A549 (cell line): Measurements from ENCODE around the gene UBE2H. TPM values are rescaled to one million over a fixed set of nuclear protein-coding genes. Genes with fewer than 3 reads are reported as not detected.

ENCODE experiments used
- ATAC-seq, 2 experiments: fragments of 200-7000 bp in 1 of 2; fragments of >200 bp in 1 of 2; cut with Nextera tagmentation in 1 of 2; cut with Tn5 transposase in 1 of 2; 3 replicates each; pipeline versions ENCODE4 v1.8.0 to v1.9.1; 2018 to 2020; ENCODE audit warnings: mild to moderate bottlenecking in 1 of 2, moderate library complexity in 1 of 2
- CTCF ChIA-PET: fragments of 300-600 bp; sonication (Branson Sonifier 250); formaldehyde crosslinking; extraction: SDS; loops from one replicate; lab custom pipeline; 2021; ENCODE audit warnings: antibody characterized with exemption, inconsistent platforms; lab: Yijun Ruan, JAX
- POLR2A ChIA-PET: fragments of 350-600 bp; formaldehyde crosslinking; extraction: SDS; loops from one replicate; lab custom pipeline; 2021; ENCODE audit warnings: antibody characterized with exemption, inconsistent platforms; lab: Yijun Ruan, JAX
- DNase-seq, 2 experiments: peaks; one replicate each; pipeline versions ENCODE4 v3.0.0 to v3.0.0-alpha.2; 2011 to 2016; ENCODE audit warnings: low read depth in 1 of 2, low spot score in 1 of 2
- FAIRE-seq: peaks from 2 replicates; lab custom pipeline; 2011; peaks lifted over from hg19 to GRCh38; lab: Jason Lieb, UNC
- H3K27ac ChIP-seq, 2 experiments: fragments of >200 bp; sonication (Bioruptor Twin); formaldehyde crosslinking; 3 replicates each; pipeline ENCODE4 v1.5.1; 2016 to 2017
- H3K4me1 ChIP-seq: fragments of >200 bp; sonication (Bioruptor Twin); formaldehyde crosslinking; 3 replicates; pipeline ENCODE4 v1.6.1; 2016
- H3K4me2 ChIP-seq: fragments of >200 bp; sonication (Bioruptor Twin); formaldehyde crosslinking; 3 replicates; pipeline ENCODE4 v1.6.1; 2016
- H3K4me3 ChIP-seq: fragments of >200 bp; sonication (Bioruptor Twin); formaldehyde crosslinking; 3 replicates; pipeline ENCODE4 v1.5.1; 2016
- H3K9me3 ChIP-seq: fragments of >200 bp; sonication (Bioruptor Twin); formaldehyde crosslinking; 3 replicates; pipeline ENCODE4 v1.6.1; 2016
- BHLHE40 ChIP-seq: IDR thresholded peaks from 2 replicates; pipeline ENCODE4 v1.6.1; 2012; ENCODE audit warnings: low read depth, low read length, inconsistent platforms
- CBX8 ChIP-seq: fragments of 200-600 bp; sonication (generic); IDR thresholded peaks from 2 replicates; pipeline ENCODE4 v1.6.1; 2016
- CEBPB ChIP-seq, 2 experiments: fragments of >200 bp in 1 of 2; sonication (Bioruptor Twin) in 1 of 2; formaldehyde crosslinking in 1 of 2; IDR thresholded peaks; 2 replicates each; pipeline ENCODE4 v1.6.1; 2012 to 2016
- EHMT2 ChIP-seq: fragments of 200-600 bp; sonication (generic); IDR thresholded peaks from 2 replicates; pipeline ENCODE4 v1.6.1; 2016; ENCODE audit warnings: antibody characterized with exemption, low read depth, mild to moderate bottlenecking, moderate library complexity
- EP300 ChIP-seq, 2 experiments: fragments of >200 bp; sonication (Bioruptor Twin); formaldehyde crosslinking; IDR thresholded peaks; 2 replicates in 1 of 2; 3 replicates in 1 of 2; pipeline ENCODE4 v1.6.1; 2016 to 2017
- FOSL2 ChIP-seq, 2 experiments: fragments of 450-650 bp in 1 of 2; fragments of >200 bp in 1 of 2; sonication (Bioruptor Twin) in 1 of 2; formaldehyde crosslinking; IDR thresholded peaks; 2 replicates each; pipeline versions ENCODE4 v1.5.0 to v1.6.1; 2016 to 2020; ENCODE audit warnings: mild to moderate bottlenecking in 1 of 2, moderate library complexity in 1 of 2
- GATA3 ChIP-seq: IDR thresholded peaks from 2 replicates; pipeline ENCODE4 v1.6.1; 2012; ENCODE audit warnings: borderline replicate concordance
- HDAC2 ChIP-seq: fragments of 200-600 bp; sonication (generic); IDR thresholded peaks from 2 replicates; pipeline ENCODE4 v1.6.1; 2016
- HEYL ChIP-seq: fragments of 250-450 bp; sonication (Bioruptor Pico); IDR thresholded peaks from 2 replicates; pipeline ENCODE4 v1.8.0; 2021; ENCODE audit warnings: mild to moderate bottlenecking, moderate library complexity
- JUNB ChIP-seq: fragments of >200 bp; sonication (Bioruptor Twin); formaldehyde crosslinking; IDR thresholded peaks from 2 replicates; pipeline ENCODE4 v1.6.1; 2016
- KDM1A ChIP-seq: fragments of 200-600 bp; sonication (generic); IDR thresholded peaks from 2 replicates; pipeline ENCODE4 v1.6.1; 2016; ENCODE audit warnings: low read depth, mild to moderate bottlenecking
- KDM5A ChIP-seq: fragments of 200-600 bp; sonication (generic); IDR thresholded peaks from 2 replicates; pipeline ENCODE4 v1.6.1; 2016; ENCODE audit warnings: antibody characterized with exemption, mild to moderate bottlenecking
- MAFK ChIP-seq: fragments of 450-650 bp; IDR thresholded peaks from 2 replicates; pipeline ENCODE4 v1.6.1; 2014; ENCODE audit not compliant: partially characterized antibody
- MYC ChIP-seq: IDR thresholded peaks from 2 replicates; pipeline ENCODE4 v1.6.1; 2012; ENCODE audit warnings: mild to moderate bottlenecking, inconsistent platforms, low read length, improper control_type of control experiment, borderline replicate concordance
- NFE2L2 ChIP-seq: fragments of 150-350 bp; conservative IDR thresholded peaks from 2 replicates; pipeline ENCODE4 v1.6.1; 2014; ENCODE audit warnings: low read length
- NPAS2 ChIP-seq: fragments of 250-450 bp; sonication (Bioruptor Pico); IDR thresholded peaks from 2 replicates; pipeline ENCODE4 v1.8.0; 2022; ENCODE audit warnings: mild to moderate bottlenecking, moderate library complexity, borderline replicate concordance
- NR3C1 ChIP-seq: fragments of >200 bp; sonication (Bioruptor Twin); formaldehyde crosslinking; IDR thresholded peaks from 3 replicates; pipeline ENCODE4 v1.6.1; 2017
- PHF8 ChIP-seq: fragments of 200-600 bp; sonication (generic); IDR thresholded peaks from 2 replicates; pipeline ENCODE4 v1.6.1; 2016; ENCODE audit warnings: low read depth, mild to moderate bottlenecking, antibody characterized with exemption, moderate library complexity, borderline replicate concordance
- POLR2A ChIP-seq: IDR thresholded peaks from 2 replicates; pipeline ENCODE4 v1.6.1; 2012; ENCODE audit warnings: mild to moderate bottlenecking, low read length
- POLR2AphosphoS2 ChIP-seq: conservative IDR thresholded peaks from 2 replicates; pipeline ENCODE4 v1.6.1; 2012; ENCODE audit warnings: low read length, improper control_type of control experiment, inconsistent platforms
- RAD21 ChIP-seq, 2 experiments: fragments of >200 bp in 1 of 2; sonication (Bioruptor Twin) in 1 of 2; formaldehyde crosslinking in 1 of 2; IDR thresholded peaks in 1 of 2; conservative IDR thresholded peaks in 1 of 2; 2 replicates in 1 of 2; 3 replicates in 1 of 2; pipeline ENCODE4 v1.6.1; 2012 to 2018; ENCODE audit warnings: inconsistent platforms in 1 of 2
- RARB ChIP-seq: fragments of 250-450 bp; sonication (Bioruptor Pico); IDR thresholded peaks from 2 replicates; pipeline ENCODE4 v1.8.0; 2021; ENCODE audit warnings: mild to moderate bottlenecking, moderate library complexity
- RCOR1 ChIP-seq: fragments of 150-350 bp; IDR thresholded peaks from 2 replicates; pipeline ENCODE4 v1.6.1; 2014; ENCODE audit warnings: antibody characterized with exemption, low read length, low read depth
- ZC3H11A ChIP-seq: fragments of 450-650 bp; IDR thresholded peaks from 2 replicates; pipeline ENCODE4 v1.6.1; 2014; ENCODE audit warnings: antibody characterized with exemption, mild to moderate bottlenecking
- ZFP36 ChIP-seq: fragments of 450-650 bp; IDR thresholded peaks from 2 replicates; pipeline ENCODE4 v1.6.1; 2014; ENCODE audit warnings: borderline replicate concordance; ENCODE audit not compliant: partially characterized antibody
- WGBS: methylation state at CpG from one replicate; pipeline ENCODE4 v1.1.6; 2017; ENCODE audit errors: missing lambda C conversion rate; 5-methylcytosine and 5-hydroxymethylcytosine counted together
- polyA plus RNA-seq, 4 experiments: library from polyadenylated mRNA; depleted of rRNA in 3 of 4; stranded (reverse); fragments of >200 nt; fragmentation: RNase III in 1 of 4; extraction: RNeasy Plus Mini Kit Qiagen cat#74134 plus additional on column Dnase treatment in 1 of 4; gene quantifications; 2 replicates in 3 of 4; 3 replicates in 1 of 4; pipeline ENCODE4 v1.2.3, GENCODE V29; 2011 to 2017
- TF ChIP-seq, protein P1 (sequence below): fragments of 250-450 bp; sonication (Bioruptor Pico); IDR thresholded peaks from 2 replicates; pipeline ENCODE4 v1.5.0; 2020; ENCODE audit warnings: low read depth, mild to moderate bottlenecking, moderate library complexity
- TF ChIP-seq, protein P2 (sequence below): fragments of >200 bp; sonication (Bioruptor Twin); formaldehyde crosslinking; IDR thresholded peaks from 3 replicates; pipeline ENCODE4 v1.5.1; 2016
- TF ChIP-seq, protein P3 (sequence below): fragments of 450-650 bp; IDR thresholded peaks from 2 replicates; pipeline ENCODE4 v1.6.1; 2014; ENCODE audit warnings: antibody characterized with exemption
- TF ChIP-seq, protein P4 (sequence below): fragments of 250-450 bp; sonication (Bioruptor Pico); IDR thresholded peaks from 2 replicates; pipeline ENCODE4 v1.5.0; 2021; ENCODE audit warnings: mild to moderate bottlenecking, moderate library complexity, borderline replicate concordance
- TF ChIP-seq, protein P5 (sequence below): IDR thresholded peaks from 2 replicates; pipeline ENCODE4 v1.6.1; 2012

Gene UBE2H
- polyA plus RNA-seq, 2 of the 4 experiments (the other 2 are of a cell fraction), result 73.5 to 99.2 TPM

DNA sequence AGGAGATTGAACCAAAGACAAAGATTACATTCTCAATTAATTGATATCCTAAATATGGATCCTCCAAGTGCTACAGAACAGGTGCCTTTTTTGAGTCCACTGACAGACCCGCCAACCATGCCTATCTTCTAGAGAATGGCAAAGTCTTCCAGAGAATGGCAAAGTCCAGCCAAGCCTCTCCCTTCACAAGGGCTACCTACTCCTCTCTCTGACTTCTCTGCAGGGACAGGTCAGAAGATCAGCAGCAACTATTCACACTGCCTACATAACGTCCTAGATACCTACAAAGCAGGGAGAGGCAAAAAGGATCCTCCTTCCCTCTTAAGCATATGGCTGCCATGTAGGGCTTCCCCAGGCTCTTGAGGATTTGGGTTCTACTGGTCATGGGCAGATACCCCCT, 12.4 kb downstream of the UBE2H start:
- ATAC-seq (no peak; a peak in 1 of 6 replicates), FAIRE-seq (no peak), DNase-seq (no peak)
- H3K27ac ChIP-seq, result no peak overlapping the region
- 91% methylated on average over 2 of the region's 2 CpGs for WGBS
- no peak overlapping the region for H3K4me2 ChIP-seq
- CTCF ChIA-PET, result no interaction called here
- TF ChIP-seq RCOR1 (no peak), POLR2AphosphoS2 (no peak), EHMT2 (no peak), MYC (no peak), ZC3H11A (no peak), NPAS2 (no peak), ZFP36 (no peak), KDM1A (no peak), CBX8 (no peak), RARB (CRISPR knock-in tag) (no peak), KDM5A (no peak)
- TF ChIP-seq, protein P1, sequence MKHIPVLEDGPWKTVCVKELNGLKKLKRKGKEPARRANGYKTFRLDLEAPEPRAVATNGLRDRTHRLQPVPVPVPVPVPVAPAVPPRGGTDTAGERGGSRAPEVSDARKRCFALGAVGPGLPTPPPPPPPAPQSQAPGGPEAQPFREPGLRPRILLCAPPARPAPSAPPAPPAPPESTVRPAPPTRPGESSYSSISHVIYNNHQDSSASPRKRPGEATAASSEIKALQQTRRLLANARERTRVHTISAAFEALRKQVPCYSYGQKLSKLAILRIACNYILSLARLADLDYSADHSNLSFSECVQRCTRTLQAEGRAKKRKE (CRISPR knock-in tag), result no peak
- peaks cover 5% of the 10 kb centered on the region; the same call in 1 of the 3 replicates for H3K4me1 ChIP-seq
- POLR2A ChIA-PET, result no interaction called here
- no peaks in the 10 kb centered on the region for H3K9me3 ChIP-seq
- no peak overlapping the region for H3K4me3 ChIP-seq

DNA sequence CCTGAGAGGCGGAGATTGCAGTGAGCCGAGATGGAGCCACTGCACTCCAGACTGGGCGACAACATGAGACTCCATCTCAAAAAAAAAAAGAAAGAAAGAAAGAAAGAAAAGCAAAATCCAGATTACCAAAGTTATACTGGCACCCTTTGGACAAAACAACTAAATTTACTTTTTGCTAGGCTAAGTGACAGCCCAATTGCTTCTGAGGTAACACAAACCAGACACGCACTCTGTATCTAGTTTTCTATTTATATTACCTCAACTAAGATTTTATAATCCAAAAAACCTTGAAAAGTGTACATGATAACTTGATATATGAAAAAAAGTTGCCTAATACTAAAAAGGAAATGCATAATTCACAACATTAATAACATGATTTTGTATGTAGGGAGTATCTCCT, 12.9 kb downstream of the UBE2H start:
- H3K4me1 ChIP-seq, result peaks cover 5% of the 10 kb centered on the region; the same call in 1 of the 3 replicates
- no peak overlapping the region for H3K27ac ChIP-seq
- ATAC-seq, result no peak
- TF ChIP-seq RAD21 (conservative IDR thresholded peaks at IDR 0.05 in 1 of 2, IDR thresholded peaks at IDR 0.05 in 1 of 2) (no peak), BHLHE40 (no peak), PHF8 (no peak), FOSL2 (IDR thresholded peaks at IDR 0.05) (no peak), FOSL2 (CRISPR knock-in tag; IDR thresholded peaks at IDR 0.05) (no peak), HEYL (no peak), RCOR1 (no peak), ZFP36 (no peak), CEBPB (IDR thresholded peaks at IDR 0.05) (no peak), NPAS2 (no peak)
- TF ChIP-seq, protein P2, sequence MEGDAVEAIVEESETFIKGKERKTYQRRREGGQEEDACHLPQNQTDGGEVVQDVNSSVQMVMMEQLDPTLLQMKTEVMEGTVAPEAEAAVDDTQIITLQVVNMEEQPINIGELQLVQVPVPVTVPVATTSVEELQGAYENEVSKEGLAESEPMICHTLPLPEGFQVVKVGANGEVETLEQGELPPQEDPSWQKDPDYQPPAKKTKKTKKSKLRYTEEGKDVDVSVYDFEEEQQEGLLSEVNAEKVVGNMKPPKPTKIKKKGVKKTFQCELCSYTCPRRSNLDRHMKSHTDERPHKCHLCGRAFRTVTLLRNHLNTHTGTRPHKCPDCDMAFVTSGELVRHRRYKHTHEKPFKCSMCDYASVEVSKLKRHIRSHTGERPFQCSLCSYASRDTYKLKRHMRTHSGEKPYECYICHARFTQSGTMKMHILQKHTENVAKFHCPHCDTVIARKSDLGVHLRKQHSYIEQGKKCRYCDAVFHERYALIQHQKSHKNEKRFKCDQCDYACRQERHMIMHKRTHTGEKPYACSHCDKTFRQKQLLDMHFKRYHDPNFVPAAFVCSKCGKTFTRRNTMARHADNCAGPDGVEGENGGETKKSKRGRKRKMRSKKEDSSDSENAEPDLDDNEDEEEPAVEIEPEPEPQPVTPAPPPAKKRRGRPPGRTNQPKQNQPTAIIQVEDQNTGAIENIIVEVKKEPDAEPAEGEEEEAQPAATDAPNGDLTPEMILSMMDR, result no peak
- TF ChIP-seq, all 56 proteins: peak for 0
- 98% methylated on average over 4 of the region's 4 CpGs for WGBS
- H3K4me2 ChIP-seq, result no peak overlapping the region
- H3K9me3 ChIP-seq, result no peaks in the 10 kb centered on the region
- no peak overlapping the region for H3K4me3 ChIP-seq
- no peak for FAIRE-seq
- POLR2A ChIA-PET, result no interaction called here
- no peak for DNase-seq
- CTCF ChIA-PET, result interaction anchor here (2.1 kb wide), 1 partner anchor 109 kb away, joined by 4 read pairs; no protein-coding TSS in a partner anchor

DNA sequence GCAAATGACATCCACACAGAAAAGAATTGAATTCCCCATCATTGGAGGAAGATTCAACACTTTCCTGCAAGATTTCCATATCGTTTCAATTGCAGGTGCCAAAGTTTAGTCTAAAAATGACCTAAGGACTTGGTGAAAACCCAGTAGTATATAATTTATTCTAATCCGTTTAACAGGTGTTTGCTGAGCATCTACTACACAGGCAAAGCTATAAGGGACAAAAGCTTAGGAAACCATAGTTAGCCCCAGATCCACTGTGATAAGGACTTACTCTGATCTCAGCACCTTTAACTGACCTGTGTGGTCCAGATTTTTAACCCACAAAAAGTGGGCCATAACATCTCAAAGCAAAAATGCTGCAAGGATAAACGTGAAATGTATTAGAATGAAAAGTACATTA, 19.1 kb downstream of the UBE2H start:
- ATAC-seq (no peak), FAIRE-seq (no peak), DNase-seq (no peak)
- Histone ChIP-seq H3K4me3 (no peak overlapping the region), H3K9me3 (no peaks in the 10 kb centered on the region), H3K4me1 (0 out of 3 replicates have a peak, but pooled peaks cover 5% of the 10 kb centered on the region), H3K4me2 (no peak overlapping the region), H3K27ac (no peak overlapping the region)
- ChIA-PET POLR2A (no interaction called here), CTCF (interaction anchor here (0.7 to 1.4 kb wide), 5 partner anchors 30 to 108 kb away, joined by 3 read pairs; no protein-coding TSS in a partner anchor)
- 87% methylated on average over 3 of the region's 3 CpGs for WGBS
- TF ChIP-seq CEBPB (IDR thresholded peaks at IDR 0.05), result no peak
- no peak for TF ChIP-seq ZFP36
- TF ChIP-seq, protein P3, sequence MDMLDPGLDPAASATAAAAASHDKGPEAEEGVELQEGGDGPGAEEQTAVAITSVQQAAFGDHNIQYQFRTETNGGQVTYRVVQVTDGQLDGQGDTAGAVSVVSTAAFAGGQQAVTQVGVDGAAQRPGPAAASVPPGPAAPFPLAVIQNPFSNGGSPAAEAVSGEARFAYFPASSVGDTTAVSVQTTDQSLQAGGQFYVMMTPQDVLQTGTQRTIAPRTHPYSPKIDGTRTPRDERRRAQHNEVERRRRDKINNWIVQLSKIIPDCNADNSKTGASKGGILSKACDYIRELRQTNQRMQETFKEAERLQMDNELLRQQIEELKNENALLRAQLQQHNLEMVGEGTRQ, result no peak
- TF ChIP-seq, protein P4, sequence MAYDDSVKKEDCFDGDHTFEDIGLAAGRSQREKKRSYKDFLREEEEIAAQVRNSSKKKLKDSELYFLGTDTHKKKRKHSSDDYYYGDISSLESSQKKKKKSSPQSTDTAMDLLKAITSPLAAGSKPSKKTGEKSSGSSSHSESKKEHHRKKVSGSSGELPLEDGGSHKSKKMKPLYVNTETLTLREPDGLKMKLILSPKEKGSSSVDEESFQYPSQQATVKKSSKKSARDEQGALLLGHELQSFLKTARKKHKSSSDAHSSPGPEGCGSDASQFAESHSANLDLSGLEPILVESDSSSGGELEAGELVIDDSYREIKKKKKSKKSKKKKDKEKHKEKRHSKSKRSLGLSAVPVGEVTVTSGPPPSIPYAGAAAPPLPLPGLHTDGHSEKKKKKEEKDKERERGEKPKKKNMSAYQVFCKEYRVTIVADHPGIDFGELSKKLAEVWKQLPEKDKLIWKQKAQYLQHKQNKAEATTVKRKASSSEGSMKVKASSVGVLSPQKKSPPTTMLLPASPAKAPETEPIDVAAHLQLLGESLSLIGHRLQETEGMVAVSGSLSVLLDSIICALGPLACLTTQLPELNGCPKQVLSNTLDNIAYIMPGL, result no peak
- TF ChIP-seq FOSL2 (IDR thresholded peaks at IDR 0.05), result no peak
- no peak for TF ChIP-seq FOSL2 (CRISPR knock-in tag; IDR thresholded peaks at IDR 0.05)
- no peak for TF ChIP-seq RAD21 (conservative IDR thresholded peaks at IDR 0.05 in 1 of 2, IDR thresholded peaks at IDR 0.05 in 1 of 2)
- no peak for TF ChIP-seq GATA3
- no peak for TF ChIP-seq EP300 (IDR thresholded peaks at IDR 0.05)
- no peak for TF ChIP-seq JUNB
- TF ChIP-seq KDM5A, result no peak
- no peak for TF ChIP-seq MAFK
- TF ChIP-seq, protein P5, sequence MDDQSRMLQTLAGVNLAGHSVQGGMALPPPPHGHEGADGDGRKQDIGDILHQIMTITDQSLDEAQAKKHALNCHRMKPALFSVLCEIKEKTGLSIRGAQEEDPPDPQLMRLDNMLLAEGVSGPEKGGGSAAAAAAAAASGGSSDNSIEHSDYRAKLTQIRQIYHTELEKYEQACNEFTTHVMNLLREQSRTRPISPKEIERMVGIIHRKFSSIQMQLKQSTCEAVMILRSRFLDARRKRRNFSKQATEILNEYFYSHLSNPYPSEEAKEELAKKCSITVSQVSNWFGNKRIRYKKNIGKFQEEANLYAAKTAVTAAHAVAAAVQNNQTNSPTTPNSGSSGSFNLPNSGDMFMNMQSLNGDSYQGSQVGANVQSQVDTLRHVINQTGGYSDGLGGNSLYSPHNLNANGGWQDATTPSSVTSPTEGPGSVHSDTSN, result no peak
- TF ChIP-seq NR3C1, result no peak
- no peak for TF ChIP-seq POLR2A
- no peak for TF ChIP-seq HDAC2
- no peak for TF ChIP-seq NFE2L2
